ENCODE data around the gene FAM83D. TPM values are rescaled to one million over a fixed set of nuclear protein-coding genes. Genes with fewer than 3 reads are reported as not detected.

FAM83D gene
- total and polyA plus RNA-seq, 2 of the 8 experiments (the other 6 are each of a cell fraction or from before 2014, with no cell fraction given), result 60.9 to 62.6 TPM

- H2AK5ac ChIP-seq (ENCODE audit: low read depth, low read length), result no peak overlapping the region
- no peak overlapping the region for H2AFZ ChIP-seq (ENCODE audit: low read length)
- H3K9ac ChIP-seq (replicated peaks in 1 of 4; ENCODE audit: extremely low read depth in 1 of 4, low read depth in 3 of 4, low read length in 3 of 4), result no peak overlapping the region
- H3K18ac ChIP-seq (ENCODE audit: extremely low read depth, low read length), result no peak overlapping the region
- H3K56ac ChIP-seq (replicated peaks; ENCODE audit: insufficient read length, low read depth, low read length), result no peak overlapping the region
- no peak overlapping the region for H3K23ac ChIP-seq (ENCODE audit: insufficient read length)
- no peak overlapping the region for H3K4me3 ChIP-seq (ENCODE audit: extremely low read depth in 1 of 4, insufficient read depth in 2 of 4, low read depth in 3 of 4, low read length in 4 of 4)
- no peaks in the 10 kb centered on the region; the same call in 1 of the 2 replicates for H3K23me2 ChIP-seq (ENCODE audit: low read depth, low read length)
- no peak overlapping the region for H3K14ac ChIP-seq (ENCODE audit: insufficient read length)
- no peak overlapping the region for H2BK120ac ChIP-seq (replicated peaks; ENCODE audit: low read depth, low read length)
- H4K91ac ChIP-seq (replicated peaks; ENCODE audit: insufficient read length, low read length), result no peak overlapping the region
- ChIA-PET POLR2A (ENCODE audit: partially characterized antibody) (interaction anchor here (0.8 kb wide), 1 partner anchor 23 kb away, joined by 3 read pairs; the partner anchor contains the start of gene DHX35), CTCF (ENCODE audit: partially characterized antibody) (interaction anchor here (0.6 to 1.9 kb wide), 2 partner anchors 14 to 90 kb away, joined by 3 to 6 read pairs; no protein-coding TSS in a partner anchor)
- H3K4me1 ChIP-seq (replicated peaks in 1 of 4; ENCODE audit: control insufficient read depth in 3 of 4, insufficient read depth in 4 of 4, low read length in 3 of 4), result peaks cover 0 to 3% (median 0%) of the 10 kb centered on the region in 4 experiments; a peak in 2 of 7 replicates
- no peaks in the 10 kb centered on the region for H3K79me1 ChIP-seq (ENCODE audit: low read depth, low read length)
- no peaks in the 10 kb centered on the region for H3K9me3 ChIP-seq (ENCODE audit: insufficient read depth in 2 of 2, low read depth in 1 of 2, low read length in 1 of 2)
- H4K20me1 ChIP-seq (replicated peaks in 1 of 2; ENCODE audit: control insufficient read depth in 1 of 2, insufficient read depth in 2 of 2, low read length in 2 of 2), result no peaks in the 10 kb centered on the region
- H4K8ac ChIP-seq (ENCODE audit: extremely low read depth, insufficient read depth, low read length), result no peak overlapping the region
- 82% methylated on average over 1 of the region's 1 CpG; no CpG with 5 or more reads in 1 of the 2 experiments for WGBS, 2 experiments (ENCODE audit: extremely low coverage in 1 of 2, insufficient coverage in 1 of 2, insufficient read length in 1 of 2, insufficient replicate concordance in 2 of 2, low coverage in 1 of 2, low lambda C conversion rate in 2 of 2, missing lambda C conversion rate in 1 of 2)
- no peak for DNase-seq (ENCODE audit: low read depth in 1 of 2, low spot score in 2 of 2)
- no peaks in the 10 kb centered on the region for H3K27me3 ChIP-seq (replicated peaks in 1 of 4; ENCODE audit: control insufficient read depth in 3 of 4, extremely low read depth in 1 of 4, insufficient read depth in 3 of 4, low read length in 3 of 4)
- H3K36me3 ChIP-seq (ENCODE audit: control insufficient read depth in 2 of 4, insufficient read depth in 4 of 4, low read length in 3 of 4), result peaks cover 0 to 21% (median 2%) of the 10 kb centered on the region in 4 experiments; a peak in 2 of 8 replicates
- H3K79me2 ChIP-seq (ENCODE audit: control insufficient read depth in 1 of 2, insufficient read depth in 2 of 2, low read length in 2 of 2), result peaks cover 0 to 4% of the 10 kb centered on the region in 2 experiments; a peak in 1 of 4 replicates
- no peak overlapping the region for H2BK12ac ChIP-seq (ENCODE audit: low read depth, low read length)
- H3K27ac ChIP-seq (ENCODE audit: low read depth, low read length), result no peak overlapping the region
- no peak for TF ChIP-seq PHF8 (conservative IDR thresholded peaks at IDR 0.05; ENCODE audit: low read depth, low read length)
- no peak for TF ChIP-seq POLR2A (IDR thresholded peaks at IDR 0.05; ENCODE audit: control extremely low read depth in 1 of 2, low read depth in 2 of 2, low read length in 2 of 2)
- no peak for TF ChIP-seq RBBP5 (IDR thresholded peaks at IDR 0.05; ENCODE audit: borderline replicate concordance, low read depth, low read length)
- TF ChIP-seq BCL11A (IDR thresholded peaks at IDR 0.05; ENCODE audit: low read depth in 2 of 2, low read length in 2 of 2), result no peak
- TF ChIP-seq RFX5 (IDR thresholded peaks at IDR 0.05; ENCODE audit: borderline replicate concordance, low read depth, low read length), result no peak
- no peak for TF ChIP-seq TAF1 (IDR thresholded peaks at IDR 0.05; ENCODE audit: low read depth, low read length)
- no peak overlapping the region for H2BK5ac ChIP-seq (ENCODE audit: low read depth, low read length)
- no peak overlapping the region for H4K5ac ChIP-seq (ENCODE audit: insufficient read length, low read depth, low read length)
- no peak overlapping the region for H3K4ac ChIP-seq (replicated peaks; ENCODE audit: insufficient read length, low read depth, low read length)
- FAIRE-seq, result no peak
- no peak overlapping the region for H2BK15ac ChIP-seq (ENCODE audit: low read length)
- H3K4me2 ChIP-seq (ENCODE audit: insufficient read depth in 1 of 2, low read depth in 2 of 2, low read length in 2 of 2), result no peak overlapping the region
- no peak overlapping the region for H2BK20ac ChIP-seq (ENCODE audit: low read length)
Measured at GRCh38 chr20:38985603-38986170, 59.5 kb downstream of the FAM83D start.
